ENCODE measurements around the gene PDCD7. TPM values are rescaled to one million over a fixed set of nuclear protein-coding genes. Genes with fewer than 3 reads are reported as not detected.

The PDCD7 gene
- total and polyA plus RNA-seq, 2 of the 4 experiments (the other 2 are of a cell fraction): 4.7 to 12.3 TPM

DNA sequence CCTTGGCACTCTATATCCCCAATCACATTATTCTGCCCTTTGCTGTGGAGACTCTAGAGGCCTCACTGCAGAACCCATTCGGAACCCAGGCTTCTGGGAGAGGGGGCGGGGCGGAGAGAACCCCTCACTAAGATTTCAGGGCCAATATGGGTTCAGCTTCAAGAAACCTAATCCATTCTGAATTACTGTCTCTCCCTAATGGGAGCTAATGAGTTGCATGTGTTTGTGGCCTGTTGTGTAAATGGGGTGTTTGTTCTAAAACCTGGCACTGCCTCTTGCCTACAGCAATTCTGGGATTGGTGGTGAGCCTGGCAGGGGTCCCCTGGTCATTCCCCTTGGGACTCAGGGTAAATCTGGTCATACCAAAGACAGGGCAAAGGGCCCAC is 65.2 kb downstream of the PDCD7 start (continued):
- TF ChIP-seq, protein P1, sequence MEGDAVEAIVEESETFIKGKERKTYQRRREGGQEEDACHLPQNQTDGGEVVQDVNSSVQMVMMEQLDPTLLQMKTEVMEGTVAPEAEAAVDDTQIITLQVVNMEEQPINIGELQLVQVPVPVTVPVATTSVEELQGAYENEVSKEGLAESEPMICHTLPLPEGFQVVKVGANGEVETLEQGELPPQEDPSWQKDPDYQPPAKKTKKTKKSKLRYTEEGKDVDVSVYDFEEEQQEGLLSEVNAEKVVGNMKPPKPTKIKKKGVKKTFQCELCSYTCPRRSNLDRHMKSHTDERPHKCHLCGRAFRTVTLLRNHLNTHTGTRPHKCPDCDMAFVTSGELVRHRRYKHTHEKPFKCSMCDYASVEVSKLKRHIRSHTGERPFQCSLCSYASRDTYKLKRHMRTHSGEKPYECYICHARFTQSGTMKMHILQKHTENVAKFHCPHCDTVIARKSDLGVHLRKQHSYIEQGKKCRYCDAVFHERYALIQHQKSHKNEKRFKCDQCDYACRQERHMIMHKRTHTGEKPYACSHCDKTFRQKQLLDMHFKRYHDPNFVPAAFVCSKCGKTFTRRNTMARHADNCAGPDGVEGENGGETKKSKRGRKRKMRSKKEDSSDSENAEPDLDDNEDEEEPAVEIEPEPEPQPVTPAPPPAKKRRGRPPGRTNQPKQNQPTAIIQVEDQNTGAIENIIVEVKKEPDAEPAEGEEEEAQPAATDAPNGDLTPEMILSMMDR (conservative IDR thresholded peaks at IDR 0.05; ENCODE audit: low read depth, low read length): no peak
- TF ChIP-seq MAFK (IDR thresholded peaks at IDR 0.05; ENCODE audit: low read depth, low read length) (no peak), RFX5 (IDR thresholded peaks at IDR 0.05; ENCODE audit: low read depth, low read length) (no peak), MXI1 (IDR thresholded peaks at IDR 0.05; ENCODE audit: borderline replicate concordance, low read depth, low read length) (no peak), POLR2A (IDR thresholded peaks at IDR 0.05; ENCODE audit: low read depth, low read length) (no peak)
